ENCODE measurements around the gene LTB4R. TPM values are rescaled to one million over a fixed set of nuclear protein-coding genes. Genes with fewer than 3 reads are reported as not detected.

The LTB4R gene
- total and polyA plus RNA-seq, 9 of the 15 experiments (the other 6 are each of a cell fraction or from before 2014, with no cell fraction given), result 0.38 to 10.5 (median 2.8) TPM

- Histone ChIP-seq H3K4me2 (ENCODE audit: insufficient read depth, low read length) (peak overlapping the region; percentile 78), H3K9me3 (replicated peaks; ENCODE audit: control insufficient read depth, insufficient read depth, low read depth, low read length) (no peaks in the 10 kb centered on the region), H3K27ac (ENCODE audit: extremely low read depth, low read depth, low read length) (no peak overlapping the region), H4K20me1 (replicated peaks; ENCODE audit: control insufficient read depth, insufficient read depth, low read length) (no peaks in the 10 kb centered on the region), H3K4me3 (peak overlapping the region; percentile 21), H3K36me3 (ENCODE audit: control insufficient read depth, insufficient read depth, low read length) (no peaks in the 10 kb centered on the region), H2AFZ (ENCODE audit: low read depth, low read length) (peak overlapping the region; percentile 93), H3K4me1 (replicated peaks in 1 of 2; ENCODE audit: control insufficient read depth in 2 of 2, insufficient read depth in 2 of 2, low read length in 2 of 2) (peaks cover 5 to 36% of the 10 kb centered on the region in 2 experiments; a peak in 4 of 5 replicates), H3K79me2 (ENCODE audit: control insufficient read depth, insufficient read depth, low read length) (no peaks in the 10 kb centered on the region), H3K9ac (ENCODE audit: insufficient read depth in 1 of 2, low read depth in 2 of 2, low read length in 2 of 2) (peak overlapping the region in 1 of 2 experiments; percentile 85; a peak in 2 of 4 replicates), H3K9me1 (ENCODE audit: control insufficient read depth, insufficient read depth, low read length) (no peaks in the 10 kb centered on the region), H3K27me3 (ENCODE audit: control insufficient read depth in 2 of 2, insufficient read depth in 2 of 2, low read length in 2 of 2) (peaks cover 0 to 8% of the 10 kb centered on the region in 2 experiments; a peak in 1 of 5 replicates)
- no TSS peak for BruUV-seq (replicated peaks)
- 8% methylated on average over 17 of the region's 56 CpGs for WGBS (ENCODE audit: insufficient coverage, low coverage, missing lambda C conversion rate)
- DNase-seq (ENCODE audit: extremely low read depth in 1 of 4, low spot score in 3 of 4), result peak; percentile 76 to 81 (median 78)
- intact Hi-C loops (cut with micrococcal nuclease) (loop anchor here (1.0 to 5.0 kb wide), 2 partner anchors 35 to 80 kb away; partner anchors contain the start of gene NFATC4), in situ Hi-C loops (cut with MboI) (loop anchor here (5.0 to 25.0 kb wide), 2 partner anchors 100 to 355 kb away; no protein-coding TSS in a partner anchor)
- ChIA-PET POLR2A (interaction anchor here (0.6 to 2.5 kb wide), 4 partner anchors 24 to 104 kb away, joined by 3 to 25 read pairs (median 12); partner anchors contain the start of genes CBLN3, CIDEB and KHNYN), CTCF (ENCODE audit: low intra/inter-chr PET ratio) (interaction anchor here (0.7 to 3.1 kb wide), 2 partner anchors 104 to 107 kb away, joined by 3 to 35 read pairs; no protein-coding TSS in a partner anchor)
- ATAC-seq, result peak; percentile 83
- peak; percentile 94 for FAIRE-seq
- TF ChIP-seq RUNX1 (IDR thresholded peaks at IDR 0.05; ENCODE audit: low read depth) (no peak), ZNF184 (CRISPR knock-in tag; IDR thresholded peaks at IDR 0.05) (no peak), ZFP30 (CRISPR knock-in tag; IDR thresholded peaks at IDR 0.05; ENCODE audit: borderline replicate concordance) (no peak), KDM2B (CRISPR knock-in tag; IDR thresholded peaks at IDR 0.05) (peak; percentile 40; the same call in 1 of the 2 replicates), CREB3 (tag; conservative IDR thresholded peaks at IDR 0.05; ENCODE audit: low read depth) (no peak), NR2F6 (CRISPR knock-in tag; IDR thresholded peaks at IDR 0.05) (no peak), ETS2 (tag; IDR thresholded peaks at IDR 0.05; ENCODE audit: borderline replicate concordance, poor library complexity, severe bottlenecking) (no peak), NELFE (IDR thresholded peaks at IDR 0.05; ENCODE audit: insufficient read depth, insufficient read length) (no peak), EP300 (IDR thresholded peaks at IDR 0.05; ENCODE audit: low read length) (no peak), ZNF224 (CRISPR knock-in tag; IDR thresholded peaks at IDR 0.05) (0 out of 2 replicates have a peak, but pooled peaks have one; percentile 41), HNRNPH1 (optimal IDR thresholded peaks at IDR 0.05; ENCODE audit: low read depth, low read length) (no peak), TCF7 (IDR thresholded peaks at IDR 0.05; ENCODE audit: borderline replicate concordance) (no peak), CBX2 (IDR thresholded peaks at IDR 0.05; ENCODE audit: insufficient read depth, low read length, poor library complexity, severe bottlenecking) (no peak), ZNF699 (CRISPR knock-in tag; IDR thresholded peaks at IDR 0.05; ENCODE audit: insufficient replicate concordance) (no peak), ZFP36 (IDR thresholded peaks at IDR 0.05; ENCODE audit: low read depth, low read length, partially characterized antibody) (peak; percentile 34), CLOCK (CRISPR knock-in tag; IDR thresholded peaks at IDR 0.05; ENCODE audit: borderline replicate concordance) (no peak), PYGO2 (tag; IDR thresholded peaks at IDR 0.05) (no peak), ZKSCAN1 (IDR thresholded peaks at IDR 0.05; ENCODE audit: low read depth, low read length) (no peak), ZZZ3 (IDR thresholded peaks at IDR 0.05) (no peak)
These were observed 21.1 kb downstream of the LTB4R start for GRCh38 chr14:24332268-24332993.

All from K562 (cell line).